ENCODE data around the gene RPS21. TPM values are rescaled to one million over a fixed set of nuclear protein-coding genes. Genes with fewer than 3 reads are reported as not detected.

The RPS21 gene
- total and polyA plus RNA-seq, 9 of the 15 experiments (the other 6 are each of a cell fraction or from before 2014, with no cell fraction given) = 1,380 to 5,647 (median 3,091) TPM

- no peak for TF ChIP-seq YY1 (IDR thresholded peaks at IDR 0.05; ENCODE audit: borderline replicate concordance in 1 of 3, control insufficient read depth in 1 of 3, extremely low read depth in 1 of 3, insufficient read depth in 3 of 3, insufficient read length in 1 of 3, insufficient replicate concordance in 2 of 3, low read depth in 1 of 3, low read length in 2 of 3)
Measured at GRCh38 chr20:62417981-62418708, 31.2 kb downstream of the RPS21 start (continued).

- no peak overlapping the region for H3K4me2 ChIP-seq (ENCODE audit: insufficient read depth, low read length)
- no peak overlapping the region for H3K27ac ChIP-seq (ENCODE audit: extremely low read depth, low read depth, low read length)
- H3K9me1 ChIP-seq (ENCODE audit: control insufficient read depth, insufficient read depth, low read length) = peaks cover 3% of the 10 kb centered on the region
- DNase-seq (ENCODE audit: extremely low read depth in 1 of 4, low spot score in 3 of 4) (peak; percentile 53 to 78 (median 73)), ATAC-seq (peak; percentile 56), FAIRE-seq (no peak)
- WGBS (ENCODE audit: insufficient coverage, low coverage, missing lambda C conversion rate) = 18% methylated on average over 17 of the region's 19 CpGs
- TF ChIP-seq HOXB6 (CRISPR knock-in tag; IDR thresholded peaks at IDR 0.05; ENCODE audit: borderline replicate concordance) = no peak
- 0 out of 2 replicates have a peak, but pooled peaks have one; percentile 15 for TF ChIP-seq DPF2 (IDR thresholded peaks at IDR 0.05)
- TF ChIP-seq TCF3 (CRISPR knock-in tag; IDR thresholded peaks at IDR 0.05) = peak; percentile 61
- no peak for TF ChIP-seq NFE2L1 (tag; IDR thresholded peaks at IDR 0.05; ENCODE audit: borderline replicate concordance, low read depth)
- peak; percentile 64 for TF ChIP-seq CBFA2T3 (IDR thresholded peaks at IDR 0.05)
- TF ChIP-seq EP300 (IDR thresholded peaks at IDR 0.05; ENCODE audit: low read length) = no peak
- TF ChIP-seq ZNF263 (CRISPR knock-in tag; IDR thresholded peaks at IDR 0.05; ENCODE audit: borderline replicate concordance) = 0 out of 2 replicates have a peak, but pooled peaks have one; percentile 8
- TF ChIP-seq CBFA2T2 (conservative IDR thresholded peaks at IDR 0.05) = peak; percentile 34; the same call in 1 of the 2 replicates
- no peak for TF ChIP-seq ZNF778 (CRISPR knock-in tag; IDR thresholded peaks at IDR 0.05)
- TF ChIP-seq YY1 (IDR thresholded peaks at IDR 0.05; ENCODE audit: borderline replicate concordance in 1 of 3, control insufficient read depth in 1 of 3, extremely low read depth in 1 of 3, insufficient read depth in 3 of 3, insufficient read length in 1 of 3, insufficient replicate concordance in 2 of 3, low read depth in 1 of 3, low read length in 2 of 3) = peak in 1 of 3 experiments; percentile 74
- TF ChIP-seq SIX5 (IDR thresholded peaks at IDR 0.05; ENCODE audit: borderline replicate concordance in 1 of 2, insufficient read depth in 1 of 2, low read depth in 1 of 2, low read length in 2 of 2) = no peak
- peak; percentile 88 for TF ChIP-seq ZBTB7A (IDR thresholded peaks at IDR 0.05; ENCODE audit: borderline replicate concordance, control insufficient read depth, low read depth, low read length)
- no TSS peak for BruUV-seq (replicated peaks)
- H3K36me3 ChIP-seq (ENCODE audit: control insufficient read depth, insufficient read depth, low read length) = no peaks in the 10 kb centered on the region
- H3K9ac ChIP-seq (ENCODE audit: insufficient read depth in 1 of 2, low read depth in 2 of 2, low read length in 2 of 2) = peak overlapping the region in 1 of 2 experiments; percentile 8; a peak in 2 of 4 replicates
- H3K4me3 ChIP-seq = no peak overlapping the region
- no peaks in the 10 kb centered on the region for H3K9me3 ChIP-seq (replicated peaks; ENCODE audit: control insufficient read depth, insufficient read depth, low read depth, low read length)
- intact Hi-C loops (cut with micrococcal nuclease) (no loop called here), in situ Hi-C loops (cut with MboI) (loop anchor here (5.0 to 10.0 kb wide), 2 partner anchors 73 to 196 kb away; no protein-coding TSS in a partner anchor)
- POLR2A ChIA-PET = interaction anchor here (0.7 to 1.3 kb wide), 4 partner anchors 14 to 823 kb away, joined by 3 to 5 read pairs (median 3); no protein-coding TSS in a partner anchor
- H4K20me1 ChIP-seq (replicated peaks; ENCODE audit: control insufficient read depth, insufficient read depth, low read length) = 0 out of 2 replicates have a peak, but pooled peaks cover 10% of the 10 kb centered on the region
- peaks cover 8 to 90% of the 10 kb centered on the region in 2 experiments; a peak in 4 of 5 replicates for H3K4me1 ChIP-seq (replicated peaks in 1 of 2; ENCODE audit: control insufficient read depth in 2 of 2, insufficient read depth in 2 of 2, low read length in 2 of 2)
- no peaks in the 10 kb centered on the region for H3K79me2 ChIP-seq (ENCODE audit: control insufficient read depth, insufficient read depth, low read length)
- CTCF ChIA-PET (ENCODE audit: low intra/inter-chr PET ratio) = no interaction called here
- H3K27me3 ChIP-seq (ENCODE audit: control insufficient read depth in 2 of 2, insufficient read depth in 2 of 2, low read length in 2 of 2) = peaks cover 10 to 45% of the 10 kb centered on the region in 2 experiments; a peak in 4 of 5 replicates
- H2AFZ ChIP-seq (ENCODE audit: low read depth, low read length) = no peak overlapping the region
Measured at GRCh38 chr20:62418709-62419487, 32.0 kb downstream of the RPS21 start.
